ENCODE data around the gene RYR2. TPM values are rescaled to one million over a fixed set of nuclear protein-coding genes. Genes with fewer than 3 reads are reported as not detected.

RYR2 gene
- total RNA-seq, 4 donors from 2014 or later, result 0.53 to 1.2 (median 0.57) TPM

DNA sequence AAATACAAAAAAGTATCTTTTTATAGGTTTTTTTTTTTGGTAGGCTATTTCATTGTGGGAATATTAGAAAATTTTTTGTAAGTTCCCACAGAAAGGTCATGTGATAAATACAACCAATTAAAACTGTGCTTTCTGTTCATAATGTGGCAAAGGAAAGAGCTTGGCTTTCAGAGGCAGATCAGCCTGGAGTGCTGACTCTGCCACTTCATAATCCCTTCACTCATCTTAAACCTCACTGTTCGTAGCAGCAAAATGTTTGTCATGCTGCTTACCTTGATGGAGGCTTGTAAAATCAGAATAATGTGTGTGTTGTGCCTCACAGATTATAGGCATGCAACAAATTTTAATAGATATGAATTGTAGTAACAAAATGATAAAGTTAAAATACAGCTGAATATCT is 671.9 kb downstream of the RYR2 start:
- H3K4me3 ChIP-seq, result no peak overlapping the region
- DNase-seq (ENCODE audit: low spot score in 2 of 2), result no peak
- no peaks in the 10 kb centered on the region for H3K36me3 ChIP-seq
- no peaks in the 10 kb centered on the region for H3K9me3 ChIP-seq
- TF ChIP-seq EP300 (IDR thresholded peaks at IDR 0.05), result no peak
- no peak for TF ChIP-seq POLR2AphosphoS5 (IDR thresholded peaks at IDR 0.05)
- no peak for TF ChIP-seq POLR2A (IDR thresholded peaks at IDR 0.05)
- TF ChIP-seq, protein P1, sequence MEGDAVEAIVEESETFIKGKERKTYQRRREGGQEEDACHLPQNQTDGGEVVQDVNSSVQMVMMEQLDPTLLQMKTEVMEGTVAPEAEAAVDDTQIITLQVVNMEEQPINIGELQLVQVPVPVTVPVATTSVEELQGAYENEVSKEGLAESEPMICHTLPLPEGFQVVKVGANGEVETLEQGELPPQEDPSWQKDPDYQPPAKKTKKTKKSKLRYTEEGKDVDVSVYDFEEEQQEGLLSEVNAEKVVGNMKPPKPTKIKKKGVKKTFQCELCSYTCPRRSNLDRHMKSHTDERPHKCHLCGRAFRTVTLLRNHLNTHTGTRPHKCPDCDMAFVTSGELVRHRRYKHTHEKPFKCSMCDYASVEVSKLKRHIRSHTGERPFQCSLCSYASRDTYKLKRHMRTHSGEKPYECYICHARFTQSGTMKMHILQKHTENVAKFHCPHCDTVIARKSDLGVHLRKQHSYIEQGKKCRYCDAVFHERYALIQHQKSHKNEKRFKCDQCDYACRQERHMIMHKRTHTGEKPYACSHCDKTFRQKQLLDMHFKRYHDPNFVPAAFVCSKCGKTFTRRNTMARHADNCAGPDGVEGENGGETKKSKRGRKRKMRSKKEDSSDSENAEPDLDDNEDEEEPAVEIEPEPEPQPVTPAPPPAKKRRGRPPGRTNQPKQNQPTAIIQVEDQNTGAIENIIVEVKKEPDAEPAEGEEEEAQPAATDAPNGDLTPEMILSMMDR (IDR thresholded peaks at IDR 0.05), result no peak
- H3K27me3 ChIP-seq, result no peaks in the 10 kb centered on the region
- 59% methylated on average over 1 of the region's 1 CpG for WGBS
- no peaks in the 10 kb centered on the region for H3K4me1 ChIP-seq
- no peak overlapping the region for H3K27ac ChIP-seq

DNA sequence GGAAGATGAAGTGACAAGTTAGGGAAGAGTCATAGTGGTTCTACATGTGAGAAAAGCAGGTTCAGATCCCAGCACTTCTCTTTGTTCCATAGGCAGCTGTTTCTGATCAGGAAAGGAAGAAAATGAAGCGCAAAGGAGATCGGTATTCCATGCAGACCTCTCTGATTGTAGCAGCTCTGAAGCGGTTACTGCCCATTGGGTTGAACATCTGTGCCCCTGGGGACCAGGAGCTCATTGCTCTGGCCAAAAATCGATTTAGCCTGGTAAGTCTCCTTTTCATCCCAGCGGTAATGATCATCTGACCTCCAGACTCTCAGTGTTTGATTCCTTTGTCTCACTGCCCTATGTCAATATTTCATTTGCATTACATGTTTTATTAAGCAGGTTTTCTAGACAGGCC is 675.1 kb downstream of the RYR2 start:
- Histone ChIP-seq H3K36me3 (no peaks in the 10 kb centered on the region), H3K27me3 (no peaks in the 10 kb centered on the region), H3K4me1 (no peaks in the 10 kb centered on the region), H3K9me3 (no peaks in the 10 kb centered on the region), H3K27ac (no peak overlapping the region), H3K4me3 (no peak overlapping the region)
- 68% methylated on average over 5 of the region's 5 CpGs for WGBS
- DNase-seq (ENCODE audit: low spot score in 2 of 2), result no peak
- TF ChIP-seq POLR2A (IDR thresholded peaks at IDR 0.05) (no peak), POLR2AphosphoS5 (IDR thresholded peaks at IDR 0.05) (no peak), EP300 (IDR thresholded peaks at IDR 0.05) (no peak)
- TF ChIP-seq, protein P1 (IDR thresholded peaks at IDR 0.05), result no peak

DNA sequence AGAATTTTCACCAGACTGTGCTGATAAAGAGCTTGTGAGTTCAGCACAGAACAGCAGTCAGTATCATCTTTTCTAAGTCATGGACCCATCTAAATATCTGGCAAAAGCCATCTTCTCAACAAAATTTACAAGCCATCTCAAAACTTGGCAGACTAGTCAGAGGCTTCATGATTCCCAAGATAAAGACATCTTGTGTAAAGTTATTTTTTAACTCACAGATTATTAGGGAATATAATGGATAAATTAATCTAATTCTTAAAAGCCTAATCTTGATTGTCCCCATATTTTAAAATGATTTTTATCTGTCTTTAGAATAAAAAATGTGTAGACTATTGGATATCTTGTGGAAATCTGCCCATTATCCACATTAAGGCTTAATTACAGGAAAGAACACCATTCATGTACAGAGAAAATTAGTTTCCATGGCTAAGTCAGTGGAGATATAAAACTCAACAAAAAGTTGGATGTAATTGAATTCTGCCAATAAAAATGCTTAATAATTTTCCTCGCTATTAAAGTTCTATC is 688.9 kb downstream of the RYR2 start:
- TF ChIP-seq, protein P1 (IDR thresholded peaks at IDR 0.05), result no peak
- TF ChIP-seq EP300 (IDR thresholded peaks at IDR 0.05) (no peak), POLR2AphosphoS5 (IDR thresholded peaks at IDR 0.05) (no peak), POLR2A (IDR thresholded peaks at IDR 0.05) (no peak)
- Histone ChIP-seq H3K9me3 (no peaks in the 10 kb centered on the region), H3K36me3 (no peaks in the 10 kb centered on the region), H3K27ac (no peak overlapping the region), H3K4me1 (no peaks in the 10 kb centered on the region), H3K4me3 (no peak overlapping the region), H3K27me3 (no peaks in the 10 kb centered on the region)
- 93% methylated on average over 1 of the region's 1 CpG for WGBS
- no peak for DNase-seq (ENCODE audit: low spot score in 2 of 2)

DNA sequence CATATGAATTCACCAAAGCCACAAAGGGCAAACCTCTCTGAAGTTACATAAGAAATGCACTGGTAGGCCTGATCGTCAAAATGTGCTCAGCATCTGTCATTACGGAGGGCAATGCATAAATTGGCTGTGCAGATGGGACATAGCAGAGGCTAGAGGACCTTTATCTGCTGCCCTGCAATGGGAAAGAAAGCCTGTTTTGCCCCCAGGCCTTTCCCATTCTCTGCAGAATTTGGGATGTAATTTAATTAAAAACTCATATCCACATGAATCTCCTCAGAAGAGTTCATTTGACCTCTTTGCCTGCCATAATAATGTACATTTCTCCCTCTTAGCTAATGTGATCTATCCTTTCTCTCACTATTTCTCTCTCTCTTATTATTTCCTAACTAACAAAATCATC is 690.7 kb downstream of the RYR2 start:
- no peak for TF ChIP-seq POLR2AphosphoS5 (IDR thresholded peaks at IDR 0.05)
- 71% methylated on average over 2 of the region's 2 CpGs for WGBS
- no peaks in the 10 kb centered on the region for H3K9me3 ChIP-seq

DNA sequence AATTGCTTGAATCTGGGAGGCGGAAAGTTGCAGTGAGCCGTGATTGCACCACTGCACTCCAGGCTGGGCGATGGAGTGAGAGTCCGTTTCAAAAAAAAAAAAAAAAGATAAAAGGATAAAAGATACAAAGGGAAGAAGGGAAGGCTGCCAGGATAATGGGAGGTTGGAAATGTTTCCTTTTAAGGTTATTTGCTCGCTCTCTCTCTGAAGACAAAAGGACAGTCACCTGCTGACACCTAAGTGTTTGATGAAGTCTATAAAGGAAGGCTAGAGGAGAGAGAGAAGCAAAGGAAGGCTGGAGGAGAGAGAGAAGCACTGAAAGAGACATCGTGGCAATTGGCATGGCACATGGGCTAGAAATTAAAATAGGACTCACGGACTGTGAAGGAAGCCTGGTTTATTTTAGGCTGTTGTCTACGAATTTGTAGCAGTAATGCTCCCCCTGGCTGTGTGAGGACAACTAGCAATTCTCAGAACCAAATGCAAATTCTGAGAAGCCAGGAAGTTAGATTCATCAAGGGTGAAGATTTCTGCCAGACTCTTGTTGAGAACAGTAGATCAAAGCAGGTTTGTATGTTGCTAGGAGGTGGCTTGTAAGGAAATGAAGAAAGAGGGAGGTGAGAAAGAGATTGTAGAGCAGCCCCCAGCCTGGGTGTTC is 694.5 kb downstream of the RYR2 start:
- Histone ChIP-seq H3K4me1 (no peaks in the 10 kb centered on the region), H3K27me3 (no peaks in the 10 kb centered on the region), H3K27ac (no peak overlapping the region), H3K4me3 (no peak overlapping the region), H3K36me3 (no peaks in the 10 kb centered on the region), H3K9me3 (no peaks in the 10 kb centered on the region)
- 56% methylated on average over 8 of the region's 8 CpGs for WGBS
- TF ChIP-seq EP300 (IDR thresholded peaks at IDR 0.05), result no peak
- TF ChIP-seq, protein P1 (IDR thresholded peaks at IDR 0.05), result no peak
- no peak for TF ChIP-seq POLR2AphosphoS5 (IDR thresholded peaks at IDR 0.05)
- TF ChIP-seq POLR2A (IDR thresholded peaks at IDR 0.05), result no peak
- no peak for DNase-seq (ENCODE audit: low spot score in 2 of 2)

More for the DNA sequence above, 690.7 kb downstream of the RYR2 start:
- no peak overlapping the region for H3K4me3 ChIP-seq
- no peaks in the 10 kb centered on the region for H3K27me3 ChIP-seq
- no peak for DNase-seq (ENCODE audit: low spot score in 2 of 2)
- no peak overlapping the region for H3K27ac ChIP-seq
- no peaks in the 10 kb centered on the region for H3K4me1 ChIP-seq
- no peaks in the 10 kb centered on the region for H3K36me3 ChIP-seq

All from suprapubic skin (tissue), 4 donors.